Spinal cord (tissue), 10 donors: ENCODE data around the gene PTPMT1. TPM values are rescaled to one million over a fixed set of nuclear protein-coding genes. Genes with fewer than 3 reads are reported as not detected.
A peak's percentile ranks its signal among the peaks of the same experiment; 100 is the strongest.
"Not testable (repeated sequence)": the region's sequence is repeated elsewhere in the genome, so short reads cannot be mapped to it uniquely, and the experiment has no call there.

Experiments used
- DNase-seq, 6 donors: peaks; one replicate each; pipeline versions ENCODE4 v3.0.0 to v3.0.0-alpha.2; 2013 to 2015; ENCODE audit warnings: low spot score in 6 of 6, low read depth in 4 of 6
- H3K27ac ChIP-seq: one replicate; pipeline ENCODE4 v1.5.1; 2013; ENCODE audit warnings: low read depth, low read length, control low read depth
- H3K27me3 ChIP-seq: one replicate; pipeline ENCODE4 v1.6.1; 2013; ENCODE audit warnings: low read length; ENCODE audit not compliant: control insufficient read depth, insufficient read depth
- H3K36me3 ChIP-seq: one replicate; pipeline ENCODE4 v1.6.1; 2013; ENCODE audit warnings: low read length; ENCODE audit not compliant: control insufficient read depth, insufficient read depth
- H3K4me1 ChIP-seq: one replicate; pipeline ENCODE4 v1.6.1; 2013; ENCODE audit warnings: low read length; ENCODE audit not compliant: control insufficient read depth, insufficient read depth
- H3K4me3 ChIP-seq: one replicate; pipeline ENCODE4 v1.5.1; 2013; ENCODE audit warnings: low read depth, low read length, control low read depth
- H3K9me3 ChIP-seq: one replicate; pipeline ENCODE4 v1.6.1; 2013; ENCODE audit warnings: low read length; ENCODE audit not compliant: control insufficient read depth, insufficient read depth
- WGBS: methylation state at CpG from one replicate; pipeline ENCODE4 v1.1.5; 2013; ENCODE audit warnings: missing lambda C conversion rate; ENCODE audit not compliant: insufficient coverage; 5-methylcytosine and 5-hydroxymethylcytosine counted together
- polyA plus RNA-seq, 2 donors: library from polyadenylated mRNA; unstranded; fragments of 120-200 nt; gene quantifications; one replicate each; pipeline ENCODE4 v1.2.1, GENCODE V29; 2013; ENCODE audit not compliant: insufficient read length in 2 of 2
- total RNA-seq, 2 donors: library from RNA; depleted of rRNA in 1 of 2; stranded (reverse); fragments of 120-200 nt in 1 of 2; fragments of >200 nt in 1 of 2; gene quantifications; one replicate each; pipeline versions ENCODE4 v1.2.3 to v1.2.4, GENCODE V29; 2013 to 2014
- donor health status: healthy.

Gene PTPMT1
- total and polyA plus RNA-seq, 4 donors, result 41.8 to 83.7 (median 78.3) TPM

DNA sequence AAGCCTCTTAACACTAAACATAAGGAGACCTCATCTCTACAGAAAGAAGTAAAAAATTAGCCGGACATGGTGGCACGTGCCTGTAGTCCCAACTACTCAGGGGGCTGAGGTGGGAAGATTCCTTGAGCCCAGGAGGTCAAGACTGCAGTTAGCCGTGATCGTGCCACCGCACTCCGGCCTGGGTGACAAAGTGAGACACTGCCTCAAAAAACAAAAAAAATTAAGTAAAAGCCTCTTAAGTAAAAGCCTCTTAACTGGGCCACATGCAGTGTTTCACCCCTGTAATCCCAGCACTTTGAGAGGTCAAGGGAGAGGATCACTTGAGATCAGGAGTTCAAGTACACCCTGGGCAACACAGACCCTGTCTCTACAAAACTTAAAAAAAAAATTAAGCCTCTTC, 38.2 kb upstream of the PTPMT1 start:
- peaks cover 19% of the 10 kb centered on the region for H3K4me1 ChIP-seq
- 73% methylated on average over 3 of the region's 6 CpGs for WGBS
- H3K36me3 ChIP-seq, result peaks cover 13% of the 10 kb centered on the region
- no peak overlapping the region for H3K27ac ChIP-seq
- no peak for DNase-seq
- H3K4me3 ChIP-seq, result no peak overlapping the region
- no peaks in the 10 kb centered on the region for H3K27me3 ChIP-seq
- H3K9me3 ChIP-seq, result no peaks in the 10 kb centered on the region

DNA sequence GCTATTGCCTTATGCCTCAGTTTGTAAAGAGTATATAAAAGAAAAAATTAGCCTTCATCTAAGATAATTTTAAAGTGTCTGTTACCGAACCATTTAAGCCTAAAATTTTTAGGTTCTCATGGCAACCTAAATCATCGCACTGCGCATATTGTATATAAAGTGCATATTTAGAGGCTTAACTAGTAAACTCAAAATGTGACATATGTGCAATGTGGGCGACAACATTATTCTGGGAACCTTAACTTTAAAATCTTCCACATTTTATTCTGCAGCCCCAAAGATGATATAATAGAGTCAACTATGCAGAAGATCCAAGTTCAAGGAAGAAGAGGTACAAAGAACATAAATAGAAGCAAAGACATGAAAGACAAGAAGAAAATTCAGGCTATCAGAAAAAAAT, 35.4 kb upstream of the PTPMT1 start:
- WGBS, result no CpG with 5 or more reads among the region's 4 CpGs
- Histone ChIP-seq H3K27me3 (no peaks in the 10 kb centered on the region), H3K36me3 (peaks cover 13% of the 10 kb centered on the region), H3K27ac (no peak overlapping the region), H3K9me3 (no peaks in the 10 kb centered on the region), H3K4me1 (peaks cover 31% of the 10 kb centered on the region), H3K4me3 (no peak overlapping the region)
- peak in 1 of 6 donors; percentile 55 for DNase-seq

DNA sequence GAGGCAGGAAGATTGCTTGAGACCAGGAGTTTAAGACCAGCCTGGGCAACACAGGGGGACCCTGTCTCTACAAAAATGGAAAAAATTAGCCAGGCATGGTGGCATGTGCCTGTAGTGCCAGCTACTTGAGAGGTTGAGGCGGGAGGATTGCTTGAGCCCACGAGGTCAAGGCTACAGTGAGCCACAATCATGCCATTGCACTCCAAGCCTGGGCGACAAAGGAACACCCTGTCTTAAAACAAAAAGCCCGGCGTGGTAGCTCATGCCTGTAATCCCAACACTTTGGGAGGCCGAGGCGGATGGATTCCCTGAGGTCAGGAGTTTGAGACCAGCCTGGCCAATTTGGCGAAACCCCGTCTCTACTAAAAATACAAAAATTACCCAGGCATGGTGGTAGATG, 34.7 kb upstream of the PTPMT1 start:
- not testable (repeated sequence) for DNase-seq, H3K4me3 ChIP-seq, H3K27ac ChIP-seq, H3K9me3 ChIP-seq, H3K27me3 ChIP-seq
- peaks cover 28% of the 10 kb centered on the region for H3K4me1 ChIP-seq
- peaks cover 17% of the 10 kb centered on the region for H3K36me3 ChIP-seq
- WGBS, result 84% methylated on average over 7 of the region's 9 CpGs

DNA sequence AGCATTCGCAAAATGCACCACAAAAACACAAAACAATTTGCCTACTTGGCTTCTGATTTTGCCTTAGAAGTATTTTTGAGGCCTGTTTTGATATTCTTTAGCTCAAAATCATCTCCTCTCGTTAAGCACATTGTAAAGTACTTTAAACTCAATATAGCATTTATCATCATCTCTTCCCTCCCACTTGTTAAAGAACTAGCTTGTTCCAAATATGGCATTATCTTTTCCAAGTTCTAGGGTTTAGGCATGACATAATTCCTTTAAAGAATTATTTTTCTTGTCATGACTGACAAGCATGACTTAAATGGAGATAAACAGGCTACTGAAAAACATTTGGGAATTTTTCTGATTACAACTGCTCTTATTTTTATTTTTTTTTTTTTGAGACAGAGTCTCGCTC, 33.7 kb upstream of the PTPMT1 start:
- Histone ChIP-seq H3K4me3 (no peak overlapping the region), H3K4me1 (peaks cover 28% of the 10 kb centered on the region), H3K36me3 (peaks cover 21% of the 10 kb centered on the region), H3K27me3 (no peaks in the 10 kb centered on the region), H3K9me3 (no peaks in the 10 kb centered on the region), H3K27ac (no peak overlapping the region)
- DNase-seq, result no peak
- WGBS, result no CpG with 5 or more reads among the region's 3 CpGs

DNA sequence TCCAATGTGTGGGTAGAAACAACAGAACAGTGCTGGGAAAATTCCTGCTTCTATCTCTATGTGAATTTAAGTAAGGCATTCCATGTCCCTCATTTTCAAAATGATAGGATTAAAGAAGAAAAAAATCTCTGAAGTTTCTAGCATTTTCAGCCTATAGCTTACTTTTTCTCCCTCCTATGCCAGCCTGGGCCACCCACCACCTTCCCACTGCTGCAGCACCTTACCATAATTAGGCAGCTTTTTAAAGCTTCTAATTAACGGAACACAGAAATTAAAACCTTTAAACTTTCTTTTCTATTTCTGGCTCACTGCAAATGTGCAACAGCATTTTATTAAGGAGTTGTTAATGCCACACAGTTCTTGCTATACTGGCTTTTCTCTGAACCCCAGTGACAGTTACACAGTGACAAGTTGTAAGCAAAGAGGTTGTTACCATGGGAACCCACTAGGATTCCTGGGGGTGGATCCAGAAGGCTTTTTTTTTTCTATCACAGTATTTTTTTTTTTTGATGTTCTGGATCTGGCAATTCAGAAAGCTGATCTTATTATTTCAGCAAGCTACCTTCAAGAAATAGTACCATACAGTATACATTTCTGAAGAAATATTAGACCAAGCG, 32.7 kb upstream of the PTPMT1 start:
- H3K27ac ChIP-seq, result peak overlapping the region; percentile 57
- H3K9me3 ChIP-seq, result no peaks in the 10 kb centered on the region
- peak in 3 of 6 donors; percentile 39 to 76 (median 69) for DNase-seq
- H3K27me3 ChIP-seq, result no peaks in the 10 kb centered on the region
- H3K36me3 ChIP-seq, result peaks cover 21% of the 10 kb centered on the region
- no peak overlapping the region for H3K4me3 ChIP-seq
- WGBS, result no CpG with 5 or more reads among the region's 2 CpGs
- H3K4me1 ChIP-seq, result peaks cover 32% of the 10 kb centered on the region

DNA sequence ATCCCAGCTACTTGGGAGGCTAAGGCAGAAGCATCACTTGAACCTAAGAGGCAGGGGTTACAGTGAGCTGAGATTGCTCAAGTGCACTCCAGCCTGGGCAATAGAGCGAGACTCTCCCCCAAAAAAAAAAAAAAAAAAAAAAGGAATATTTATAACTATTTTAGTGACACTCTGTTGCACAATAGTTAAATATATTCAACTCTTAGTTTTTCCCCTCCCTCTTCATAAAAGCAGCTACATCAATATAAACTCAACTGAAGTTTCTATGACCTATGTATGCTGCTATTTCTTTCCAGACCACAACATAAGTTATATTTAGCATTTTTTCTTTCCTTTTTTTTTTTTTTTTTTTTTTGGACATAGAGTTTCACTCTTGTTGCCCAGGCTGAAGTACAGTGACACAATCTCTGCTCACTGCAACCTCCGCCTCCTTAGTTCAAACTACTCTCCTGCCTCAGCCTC, 31.7 kb upstream of the PTPMT1 start:
- DNase-seq, result no peak
- no peak overlapping the region for H3K4me3 ChIP-seq
- no peaks in the 10 kb centered on the region for H3K9me3 ChIP-seq
- WGBS, result no CpG with 5 or more reads among the region's 2 CpGs
- H3K27me3 ChIP-seq, result no peaks in the 10 kb centered on the region
- peaks cover 38% of the 10 kb centered on the region for H3K4me1 ChIP-seq
- no peak overlapping the region for H3K27ac ChIP-seq
- H3K36me3 ChIP-seq, result peaks cover 21% of the 10 kb centered on the region

DNA sequence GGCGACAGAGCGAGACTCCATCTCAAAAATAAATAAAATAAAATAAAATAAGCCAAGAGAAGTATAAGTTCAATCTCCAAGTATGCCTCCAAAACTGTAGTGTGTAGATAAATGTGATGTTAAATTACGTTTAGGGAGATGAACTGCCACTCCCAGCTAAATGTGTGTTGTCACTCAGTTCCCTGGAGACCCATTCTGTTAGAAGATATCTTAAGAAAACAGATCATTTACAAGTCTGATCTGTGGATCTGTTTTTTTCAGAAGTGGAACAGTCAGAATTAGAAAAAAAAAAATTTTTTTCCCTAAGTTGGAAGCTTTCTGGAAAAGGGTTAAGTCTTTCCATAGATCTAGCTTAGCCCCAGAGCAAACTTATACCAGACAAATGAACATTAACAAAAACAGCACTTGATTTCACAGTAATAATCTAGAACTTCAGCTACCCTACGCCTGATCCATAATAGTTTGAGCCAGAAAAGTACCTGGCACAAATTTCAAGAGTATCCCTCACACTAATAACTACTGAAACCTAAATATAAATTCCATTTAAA, 30.6 kb upstream of the PTPMT1 start:
- Histone ChIP-seq H3K4me3 (no peak overlapping the region), H3K4me1 (peaks cover 42% of the 10 kb centered on the region), H3K9me3 (no peaks in the 10 kb centered on the region), H3K27me3 (no peaks in the 10 kb centered on the region), H3K36me3 (peaks cover 13% of the 10 kb centered on the region), H3K27ac (no peak overlapping the region)
- DNase-seq, result no peak
- WGBS, result 100% methylated on average over 1 of the region's 4 CpGs

- DNase-seq, result peak in 1 of 6 donors; percentile 65
- no peaks in the 10 kb centered on the region for H3K27me3 ChIP-seq
- 80% methylated on average over 1 of the region's 3 CpGs for WGBS
- no peak overlapping the region for H3K4me3 ChIP-seq
- no peaks in the 10 kb centered on the region for H3K9me3 ChIP-seq
- H3K36me3 ChIP-seq, result peaks cover 8% of the 10 kb centered on the region
- no peak overlapping the region for H3K27ac ChIP-seq
- H3K4me1 ChIP-seq, result peaks cover 39% of the 10 kb centered on the region
Observed at GRCh38 chr11:47536915-47537314, 28.5 kb upstream of the PTPMT1 start.

- H3K4me1 ChIP-seq, result peaks cover 27% of the 10 kb centered on the region
- peak in 3 of 6 donors; percentile 53 to 88 (median 85) for DNase-seq
- H3K27ac ChIP-seq, result peak overlapping the region; percentile 29
- no peak overlapping the region for H3K4me3 ChIP-seq
- H3K27me3 ChIP-seq, result no peaks in the 10 kb centered on the region
- no peaks in the 10 kb centered on the region for H3K9me3 ChIP-seq
- H3K36me3 ChIP-seq, result peaks cover 8% of the 10 kb centered on the region
- 67% methylated on average over 8 of the region's 10 CpGs for WGBS
Observed at GRCh38 chr11:47538741-47539565, 26.4 kb upstream of the PTPMT1 start.
